Stimulated activated CD8-positive, alpha-beta memory T cell treated with anti-CD3 and anti-CD28 coated beads, Interleukin-12 subunit alpha, Interleukin-12 subunit beta, amount 100 ng/mL, for 1 hour (primary cell): ENCODE measurements around the gene LY6G5B.
A peak's percentile ranks its signal among the peaks of the same experiment; 100 is the strongest.
"Not testable (repeated sequence)": the region's sequence is repeated elsewhere in the genome, so short reads cannot be mapped to it uniquely, and the experiment has no call there.

ENCODE experiments used
- DNase-seq: peaks from one replicate; pipeline ENCODE4 v3.0.0-alpha.2; 2020; ENCODE audit warnings: low read depth

LY6G5B gene

GRCh38 chr6:31691078-31691463 lies 21.3 kb downstream of the LY6G5B start:
- no peak for DNase-seq

GRCh38 chr6:31691564-31692108 lies 21.9 kb downstream of the LY6G5B start:
- DNase-seq = no peak

DNA sequence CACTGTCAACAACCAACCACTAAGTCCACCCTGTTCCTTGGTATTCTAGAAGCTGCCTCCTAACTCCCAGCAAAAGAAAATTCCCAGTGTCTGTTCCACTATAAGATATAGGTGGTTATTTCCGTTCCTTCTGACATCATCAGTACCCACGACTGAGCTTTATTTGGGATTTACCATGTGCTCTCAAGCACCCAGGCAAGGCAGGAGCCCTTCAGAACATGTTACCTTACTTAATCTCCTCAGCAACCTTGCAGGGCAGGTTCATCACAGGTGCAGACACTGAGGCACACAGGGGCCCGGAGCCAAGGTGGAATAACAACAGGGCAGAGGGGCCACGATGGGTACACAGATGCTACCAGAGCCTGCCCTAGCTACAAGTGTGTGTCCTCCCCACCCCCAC lies 22.6 kb downstream of the LY6G5B start:
- DNase-seq = no peak

GRCh38 chr6:31692886-31693285 lies 23.1 kb downstream of the LY6G5B start:
- DNase-seq = no peak

DNA sequence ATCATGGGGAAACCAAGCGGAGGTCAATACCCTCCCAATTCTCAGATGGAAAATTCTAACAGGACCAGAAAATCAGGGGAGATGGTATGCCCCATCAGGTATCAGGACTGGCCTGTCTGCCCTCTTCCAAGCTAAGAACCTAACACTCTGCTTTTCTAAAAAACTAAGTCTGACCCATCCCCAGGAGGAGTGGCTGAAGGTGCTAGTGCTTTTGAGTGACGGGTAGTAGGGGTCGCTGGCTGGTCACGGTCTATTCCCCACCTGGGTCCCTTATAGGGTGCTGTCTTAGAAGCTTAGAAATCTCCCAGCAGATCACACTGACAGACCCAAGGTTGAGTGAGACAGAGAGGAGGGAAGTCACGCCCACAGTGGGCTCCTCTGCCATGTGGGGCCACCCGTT lies 23.8 kb downstream of the LY6G5B start:
- DNase-seq = no peak

- no peak for DNase-seq
These were observed 27.8 kb downstream of the LY6G5B start for GRCh38 chr6:31697555-31697954.

DNA sequence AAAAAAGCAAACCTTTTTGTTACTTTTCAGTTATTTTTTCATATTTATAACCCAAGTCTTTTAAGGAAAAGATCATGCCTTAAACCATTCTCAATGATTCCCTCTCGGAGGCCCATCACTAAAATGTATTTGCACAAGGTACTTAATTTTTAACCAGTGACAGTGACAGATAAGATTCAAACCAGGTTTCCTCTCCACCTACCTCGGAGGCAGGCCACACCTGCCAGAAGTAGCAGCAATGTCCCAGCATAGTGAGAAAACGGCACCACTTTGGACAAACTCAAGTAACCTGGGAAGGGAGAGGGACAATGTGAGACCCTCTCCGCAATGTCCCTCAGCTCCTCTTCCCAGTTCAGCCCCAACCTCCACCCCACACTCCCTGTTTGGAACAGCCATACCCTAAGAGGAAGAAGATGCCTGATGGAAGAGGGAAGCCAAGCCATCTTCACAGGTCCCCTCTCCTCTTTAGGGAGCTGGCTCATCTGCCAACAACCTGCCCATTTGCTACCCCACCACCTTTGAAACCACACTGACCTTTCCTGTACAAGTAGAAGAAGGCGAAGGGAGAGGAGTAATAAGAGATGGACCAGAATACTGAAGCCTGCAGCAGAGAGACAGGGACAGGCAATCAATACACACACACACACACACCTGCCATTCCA lies 31.1 kb downstream of the LY6G5B start:
- DNase-seq = no peak

DNA sequence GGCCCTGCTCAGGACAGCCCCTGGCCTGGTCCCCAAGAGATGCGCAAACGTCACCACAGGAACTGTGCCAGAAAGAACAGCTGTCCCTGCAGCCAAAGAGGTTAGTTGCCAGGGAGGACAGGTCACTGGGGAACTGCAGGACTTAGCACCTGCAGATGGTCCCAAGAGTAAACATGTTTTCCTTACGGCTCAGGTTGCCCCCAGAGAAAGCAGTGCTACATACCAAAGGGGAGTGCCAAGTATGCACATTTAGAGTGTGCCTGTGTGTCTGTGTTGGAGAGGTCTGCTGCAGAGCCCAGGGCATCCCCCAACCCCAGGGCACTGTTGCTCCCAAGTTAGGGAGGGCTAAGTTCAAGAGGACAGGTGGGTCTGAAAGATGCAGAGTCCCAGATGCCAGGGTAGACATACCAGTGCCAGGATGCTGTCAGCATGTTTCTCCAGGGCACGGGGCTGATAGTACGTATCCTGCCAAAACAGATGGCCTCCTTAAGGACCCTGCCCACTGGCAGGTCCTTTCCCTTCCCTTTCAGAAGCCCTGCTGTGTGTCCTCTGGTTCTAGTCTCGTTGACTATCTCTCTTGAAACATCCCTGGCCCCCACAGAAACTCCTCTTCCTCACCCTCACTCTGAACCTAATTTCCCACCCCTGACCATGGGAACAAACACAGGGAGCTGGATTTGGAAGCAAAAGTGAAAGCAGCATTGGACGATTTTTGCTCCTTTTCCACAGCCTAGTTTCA lies 32.1 kb downstream of the LY6G5B start:
- DNase-seq = no peak

DNA sequence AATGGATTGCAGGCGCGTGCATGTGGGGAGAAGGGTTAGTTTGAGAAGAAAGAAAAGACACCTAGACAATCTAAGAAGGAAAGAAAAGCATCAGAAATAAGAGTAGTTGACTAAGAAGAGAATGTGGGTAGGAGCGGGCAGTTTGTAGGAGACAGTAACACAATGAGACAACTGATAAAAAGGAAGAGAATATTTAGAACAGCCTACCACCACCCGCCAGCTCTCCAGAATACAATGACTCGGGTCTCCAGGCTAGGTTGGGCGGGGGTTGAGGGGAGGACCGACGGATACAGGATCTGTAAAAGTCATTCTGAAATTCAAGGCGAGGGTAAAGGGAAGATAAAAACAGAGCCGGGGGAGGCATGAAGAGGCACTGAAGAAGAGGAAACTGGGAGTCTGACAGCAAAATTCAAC lies 32.6 kb downstream of the LY6G5B start:
- DNase-seq = no peak

DNA sequence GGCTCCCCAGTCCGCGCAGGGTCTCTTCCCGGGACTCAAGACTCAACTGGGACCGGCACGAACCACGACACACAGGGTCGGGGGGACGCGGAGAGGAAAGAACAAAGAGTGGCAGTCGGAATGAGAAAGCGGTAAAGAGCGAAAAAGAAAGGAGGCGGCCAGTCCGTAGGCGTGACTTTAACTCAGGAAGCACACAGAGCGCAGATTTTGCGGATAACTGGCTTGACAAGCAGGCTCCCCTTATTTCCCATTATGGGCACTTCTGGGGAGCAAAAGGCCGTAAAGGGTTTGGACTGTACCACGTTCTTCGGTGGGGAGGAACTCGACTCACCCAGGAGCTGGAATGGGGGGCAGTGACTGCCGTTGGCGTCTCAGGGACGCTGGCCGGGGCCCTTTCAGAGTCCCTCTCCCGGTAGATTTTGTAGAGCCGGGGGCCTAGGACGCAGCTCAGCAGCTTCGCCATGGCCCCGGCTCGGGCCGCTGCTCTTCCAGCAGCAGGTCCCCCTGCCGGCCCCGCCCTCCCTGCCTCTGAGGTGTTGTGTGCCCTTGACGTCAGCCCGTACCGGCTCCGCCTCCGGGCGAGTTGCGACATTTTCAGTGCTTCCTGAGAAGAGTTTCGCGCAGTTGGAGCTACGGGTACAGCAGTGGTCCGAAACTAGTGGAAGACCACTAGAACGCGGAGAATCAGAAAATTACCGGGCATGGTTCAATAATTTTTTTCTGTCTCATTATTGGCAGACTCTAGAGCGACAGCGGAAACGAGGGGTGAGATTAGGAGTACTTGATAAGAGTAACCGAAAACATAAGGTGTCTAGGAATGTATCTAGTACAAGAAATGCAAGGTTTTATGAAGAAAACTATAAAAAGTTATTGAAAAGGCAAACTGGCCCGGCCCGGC lies 33.3 kb downstream of the LY6G5B start, which contains the start of gene ABHD16A:
TSS of gene ABHD16A (minus strand) at position 506 of the 898 bp plus-strand sequence. CDS start at position 463, 43 bp downstream.
- peak; percentile 95 for DNase-seq

- DNase-seq = no peak
These were observed 36.2 kb downstream of the LY6G5B start for GRCh38 chr6:31705931-31706330.

GRCh38 chr6:31706599-31706998 lies 36.8 kb downstream of the LY6G5B start, which contains the start of gene LY6G6F:
LY6G6F (plus strand) TSS chr6:31706866; CDS start chr6:31706907, 41 bp downstream.
- DNase-seq = no peak

DNA sequence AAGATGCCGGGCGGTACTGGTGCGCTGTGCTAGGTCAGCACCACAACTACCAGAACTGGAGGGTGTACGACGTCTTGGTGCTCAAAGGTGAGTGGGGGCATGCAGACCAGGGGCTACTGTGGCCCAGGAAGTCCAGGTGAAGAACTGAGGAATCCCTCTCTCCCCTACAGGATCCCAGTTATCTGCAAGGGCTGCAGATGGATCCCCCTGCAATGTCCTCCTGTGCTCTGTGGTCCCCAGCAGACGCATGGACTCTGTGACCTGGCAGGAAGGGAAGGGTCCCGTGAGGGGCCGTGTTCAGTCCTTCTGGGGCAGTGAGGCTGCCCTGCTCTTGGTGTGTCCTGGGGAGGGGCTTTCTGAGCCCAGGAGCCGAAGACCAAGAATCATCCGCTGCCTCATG lies 37.9 kb downstream of the LY6G5B start:
- DNase-seq = no peak

DNA sequence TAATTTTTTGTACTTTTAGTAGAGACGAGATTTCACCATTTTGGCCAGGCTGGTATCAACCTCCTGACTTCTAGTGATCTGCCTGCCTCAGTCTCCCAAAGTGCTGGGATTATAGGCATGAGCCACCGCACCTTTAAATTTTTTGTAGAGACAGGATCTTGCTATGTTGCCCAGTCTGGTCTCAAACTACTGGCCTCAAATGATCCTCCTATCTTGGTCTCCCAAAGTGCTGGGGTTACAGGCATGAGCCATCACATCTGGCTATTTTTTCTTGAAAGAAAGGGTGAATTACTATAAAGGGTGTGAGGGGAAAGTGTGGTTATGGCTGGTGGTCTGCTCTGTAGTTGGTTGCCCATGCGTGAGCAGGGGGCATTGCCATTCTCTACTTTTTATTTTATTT lies 38.4 kb downstream of the LY6G5B start:
- DNase-seq = no peak

- not testable (repeated sequence) for DNase-seq
These were observed 39.4 kb downstream of the LY6G5B start for GRCh38 chr6:31709157-31709556.

DNA sequence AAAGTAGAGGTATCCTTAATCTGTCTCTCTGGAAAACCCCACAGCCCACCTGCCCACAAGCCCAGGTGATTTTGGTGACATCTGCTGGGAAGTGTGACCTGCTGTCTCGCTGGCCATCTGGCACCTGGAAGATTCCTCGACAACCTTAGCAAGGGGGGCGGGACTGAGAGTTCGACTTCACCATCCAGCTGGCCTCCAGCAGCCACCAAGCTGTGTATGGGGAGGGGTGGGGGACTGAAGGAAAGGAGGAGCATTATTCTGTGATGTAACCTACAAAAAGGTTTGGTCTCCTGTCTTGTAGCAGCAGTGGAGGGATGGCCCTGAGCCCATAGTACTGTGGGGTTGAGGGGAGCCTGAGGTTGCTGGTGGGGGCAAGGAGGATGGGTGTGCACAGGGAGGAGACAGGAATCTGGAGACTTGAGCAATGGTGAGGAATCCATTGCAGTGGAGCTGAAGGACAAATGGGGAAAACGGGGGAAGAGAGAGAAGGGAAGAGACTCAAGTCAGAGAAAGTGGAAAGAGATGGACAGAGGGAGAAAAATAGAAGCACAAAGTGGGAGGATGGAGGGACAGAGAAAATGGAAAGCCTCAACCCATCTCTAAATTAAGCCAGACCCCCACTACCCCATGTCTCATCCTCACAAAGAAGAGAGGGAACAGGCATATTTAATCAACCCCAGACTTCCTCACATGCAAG lies 40.9 kb downstream of the LY6G5B start:
- DNase-seq = no peak

DNA sequence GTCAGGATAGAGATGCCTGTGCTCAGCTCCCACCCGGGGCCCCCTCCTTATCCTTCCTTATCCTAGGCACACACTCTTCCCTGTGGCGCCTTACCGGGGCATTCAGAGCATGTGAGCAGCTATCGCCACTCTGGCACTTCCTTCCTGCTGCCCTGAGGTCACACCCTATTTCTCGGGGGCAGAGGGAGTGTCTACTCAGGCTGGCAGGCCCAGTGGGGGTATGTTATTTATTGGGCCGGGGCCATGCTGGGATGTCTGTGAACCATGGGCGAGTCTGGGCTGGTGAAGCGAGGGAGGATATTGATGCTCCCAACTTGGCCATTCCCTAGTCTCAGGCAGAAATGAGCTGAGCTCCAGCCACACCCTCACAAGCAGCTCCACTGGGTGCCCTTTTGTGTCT lies 41.5 kb downstream of the LY6G5B start:
- DNase-seq = no peak

DNA sequence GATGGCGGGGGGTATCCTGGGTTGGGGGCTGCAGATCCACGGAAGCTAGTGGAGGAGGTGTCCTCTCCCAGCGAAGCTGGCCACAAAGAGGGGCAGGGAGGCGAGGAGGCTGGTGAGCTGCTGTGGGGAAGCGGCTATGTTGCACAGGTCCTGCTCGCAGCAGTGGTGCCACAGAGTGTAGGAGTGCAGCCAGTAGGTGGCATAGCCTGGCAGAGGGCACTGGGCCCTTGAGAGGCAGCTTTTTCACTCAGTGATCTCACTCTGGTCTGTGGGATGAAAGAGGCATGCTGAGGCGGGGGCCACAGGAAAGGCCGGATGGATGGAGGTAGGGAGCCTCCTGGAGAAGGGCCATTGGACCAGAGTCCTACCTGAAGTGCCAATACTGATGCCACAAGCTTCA lies 42.5 kb downstream of the LY6G5B start:
- DNase-seq = no peak

- DNase-seq = no peak
These were observed 43.7 kb downstream of the LY6G5B start for GRCh38 chr6:31713465-31713864.

- DNase-seq = no peak
These were observed 44.4 kb downstream of the LY6G5B start for GRCh38 chr6:31713991-31714684.
